GM12872 (cell line): Measurements from ENCODE around the gene OCA2.

Source experiments
- TF ChIP-seq, protein P1 (sequence below): IDR thresholded peaks from 3 replicates; pipeline ENCODE4 v1.5.1; 2011; ENCODE audit warnings: low read depth, mild to moderate bottlenecking, low read length, moderate library complexity; ENCODE audit not compliant: insufficient read depth

OCA2 gene

DNA sequence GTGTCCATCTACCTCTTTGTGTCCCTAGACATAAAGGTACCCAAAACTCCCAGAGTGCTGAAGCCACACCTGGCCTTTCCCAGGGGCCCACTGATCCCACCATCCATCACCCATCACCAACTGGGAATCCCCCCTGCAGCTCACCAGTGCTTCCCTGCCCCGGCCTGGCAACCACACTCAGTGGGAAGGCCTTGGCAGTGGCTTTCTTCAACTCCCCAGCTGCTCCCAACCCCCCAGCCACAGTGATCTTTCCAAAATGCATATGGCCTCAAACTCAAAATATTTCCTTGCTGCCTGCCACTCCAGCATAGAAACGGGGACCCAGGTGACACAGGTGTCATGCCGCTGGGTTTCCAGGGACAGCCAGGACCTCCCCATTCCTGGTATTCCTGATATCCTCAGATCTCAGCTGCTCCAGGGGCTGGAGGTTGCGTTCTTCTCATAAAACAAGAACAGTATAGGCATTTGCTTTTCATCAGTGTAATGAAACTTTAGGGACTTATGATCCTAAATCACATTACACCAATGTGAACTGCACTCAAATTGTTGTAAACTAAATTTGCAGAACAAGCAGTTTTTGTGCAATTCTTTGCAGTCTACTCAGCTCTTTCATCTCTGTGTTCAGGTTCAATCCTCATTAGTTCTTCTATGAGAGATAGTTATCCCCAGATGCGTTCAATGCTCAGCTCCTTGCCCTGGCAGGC, 1.3 kb downstream of the OCA2 start:
- TF ChIP-seq, protein P1, sequence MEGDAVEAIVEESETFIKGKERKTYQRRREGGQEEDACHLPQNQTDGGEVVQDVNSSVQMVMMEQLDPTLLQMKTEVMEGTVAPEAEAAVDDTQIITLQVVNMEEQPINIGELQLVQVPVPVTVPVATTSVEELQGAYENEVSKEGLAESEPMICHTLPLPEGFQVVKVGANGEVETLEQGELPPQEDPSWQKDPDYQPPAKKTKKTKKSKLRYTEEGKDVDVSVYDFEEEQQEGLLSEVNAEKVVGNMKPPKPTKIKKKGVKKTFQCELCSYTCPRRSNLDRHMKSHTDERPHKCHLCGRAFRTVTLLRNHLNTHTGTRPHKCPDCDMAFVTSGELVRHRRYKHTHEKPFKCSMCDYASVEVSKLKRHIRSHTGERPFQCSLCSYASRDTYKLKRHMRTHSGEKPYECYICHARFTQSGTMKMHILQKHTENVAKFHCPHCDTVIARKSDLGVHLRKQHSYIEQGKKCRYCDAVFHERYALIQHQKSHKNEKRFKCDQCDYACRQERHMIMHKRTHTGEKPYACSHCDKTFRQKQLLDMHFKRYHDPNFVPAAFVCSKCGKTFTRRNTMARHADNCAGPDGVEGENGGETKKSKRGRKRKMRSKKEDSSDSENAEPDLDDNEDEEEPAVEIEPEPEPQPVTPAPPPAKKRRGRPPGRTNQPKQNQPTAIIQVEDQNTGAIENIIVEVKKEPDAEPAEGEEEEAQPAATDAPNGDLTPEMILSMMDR = no peak

DNA sequence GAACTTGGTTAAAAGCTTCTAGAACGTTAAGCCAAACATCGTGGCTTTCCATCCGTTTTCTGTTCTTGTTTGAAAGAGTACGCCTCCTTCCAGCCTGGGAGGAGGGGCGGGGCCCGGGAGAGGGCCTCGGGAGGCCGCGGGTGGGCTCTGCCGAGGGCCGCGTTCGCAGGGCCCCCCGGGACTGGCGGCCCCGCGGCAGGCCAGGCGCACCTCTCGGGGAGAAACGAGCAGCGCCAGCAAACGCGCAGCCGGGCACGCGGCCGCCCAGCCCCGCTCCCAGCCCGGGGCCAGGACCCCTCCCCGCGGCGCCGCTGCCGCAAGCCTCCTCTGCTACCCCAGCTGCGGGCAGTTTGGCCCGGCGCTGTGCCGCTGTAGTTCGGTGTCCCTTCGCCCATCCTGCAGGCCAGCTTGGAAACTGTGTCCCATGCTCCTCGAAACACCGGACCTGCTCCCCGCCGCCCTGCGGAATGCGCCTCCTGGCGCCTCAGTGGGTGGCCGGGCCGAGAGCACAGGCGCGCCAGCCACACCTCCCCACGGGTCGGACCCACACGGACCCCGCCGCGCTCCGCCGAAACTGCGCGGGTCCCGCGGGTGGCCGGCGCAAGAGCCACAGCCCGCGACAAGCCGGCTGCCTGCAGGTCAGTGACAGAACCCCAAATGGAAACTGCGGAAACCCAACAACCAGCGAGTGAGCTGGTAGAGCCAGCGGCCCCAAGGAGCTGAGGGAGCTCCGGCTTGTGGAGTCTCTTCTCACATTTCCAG, 2.3 kb downstream of the OCA2 start:
- TF ChIP-seq, protein P1 = no peak

DNA sequence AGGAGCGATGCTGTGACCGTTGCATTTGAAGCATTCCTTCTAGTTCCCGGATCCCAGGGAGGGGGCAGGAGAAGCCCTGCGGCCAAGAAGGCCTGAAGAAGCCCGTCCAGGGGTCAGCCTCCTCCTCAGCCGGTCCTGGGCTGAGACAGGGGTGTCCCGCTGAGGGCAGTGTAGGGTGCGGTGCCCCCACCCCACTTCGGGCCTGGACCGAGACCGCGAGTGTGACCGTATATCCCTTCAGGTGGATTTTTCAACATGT, 2.8 kb downstream of the OCA2 start:
- TF ChIP-seq, protein P1 = no peak

DNA sequence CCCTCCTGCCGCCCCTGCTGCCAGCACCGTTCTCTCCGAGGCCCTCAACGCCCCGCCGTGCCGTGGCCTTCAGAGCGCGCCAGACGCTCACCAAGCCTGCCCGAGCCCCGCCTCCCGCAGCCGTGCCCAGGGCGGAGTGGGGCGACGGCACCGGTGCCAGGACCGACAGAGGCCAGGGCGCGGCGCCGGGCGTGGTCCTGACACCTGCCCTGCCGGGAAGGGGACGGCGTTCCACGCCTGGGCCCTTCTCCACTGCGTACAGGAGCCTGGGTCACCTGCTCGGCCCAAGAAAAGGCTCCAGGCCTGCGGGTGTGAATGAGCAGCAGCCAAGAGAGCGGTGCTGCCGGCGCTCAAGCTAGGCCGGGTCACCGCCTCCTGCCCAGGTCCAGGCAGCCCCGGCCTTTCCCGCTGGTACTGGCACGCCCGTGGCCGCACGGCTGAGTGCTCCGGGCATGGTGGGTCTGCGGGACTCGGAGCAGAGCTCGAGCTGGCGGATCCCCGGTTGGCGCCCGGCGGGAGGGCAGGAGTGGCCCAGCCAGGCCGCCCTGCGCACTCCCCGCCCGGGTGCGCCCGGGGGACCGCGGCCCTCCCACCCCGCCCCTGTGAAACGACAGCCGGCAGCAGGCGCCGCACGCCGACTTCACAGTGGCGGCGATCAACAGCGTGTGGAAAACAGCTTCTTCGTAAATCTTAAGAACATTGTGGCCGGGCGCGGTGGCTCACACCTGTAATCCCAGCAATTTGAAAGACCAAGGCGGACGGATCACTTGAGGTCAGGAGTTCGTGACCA, 4.2 kb downstream of the OCA2 start:
- TF ChIP-seq, protein P1 = no peak

DNA sequence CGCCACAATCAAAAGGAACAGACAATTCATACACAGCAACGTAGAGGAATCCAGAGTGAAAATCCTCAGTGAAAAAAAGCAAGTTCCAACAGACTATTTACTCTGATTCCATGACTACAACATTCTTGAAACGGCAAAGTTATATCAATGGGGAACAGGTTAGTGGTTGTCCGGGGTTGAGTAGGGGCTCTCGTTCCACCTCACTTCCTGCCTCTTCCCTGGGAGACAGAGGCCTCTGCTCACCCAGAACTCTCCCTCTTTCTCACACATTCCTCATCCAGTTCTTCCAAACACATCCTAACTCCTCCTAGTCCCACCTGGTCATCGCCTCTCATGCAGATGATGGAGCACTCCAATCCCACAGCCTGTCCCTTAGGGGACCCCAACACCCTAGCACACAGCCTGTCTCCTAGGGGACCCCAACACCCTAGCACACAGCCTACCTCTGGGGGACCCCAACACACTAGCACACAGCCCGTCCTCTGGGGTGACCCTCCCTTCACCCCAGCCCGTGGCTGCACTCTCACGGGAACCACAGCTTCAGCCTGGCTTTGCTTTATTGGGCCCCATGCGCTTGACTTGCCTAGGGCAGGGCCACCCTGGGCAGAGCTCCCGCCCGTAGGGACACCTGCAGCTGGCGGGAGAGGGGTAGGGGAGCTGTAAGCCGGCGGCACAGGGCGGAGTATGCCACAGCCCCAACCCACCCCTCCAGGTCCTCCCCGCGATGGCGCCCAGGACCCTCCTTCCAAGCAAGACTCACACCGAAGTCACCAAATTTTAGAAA, 5.2 kb downstream of the OCA2 start:
- TF ChIP-seq, protein P1 = no peak

DNA sequence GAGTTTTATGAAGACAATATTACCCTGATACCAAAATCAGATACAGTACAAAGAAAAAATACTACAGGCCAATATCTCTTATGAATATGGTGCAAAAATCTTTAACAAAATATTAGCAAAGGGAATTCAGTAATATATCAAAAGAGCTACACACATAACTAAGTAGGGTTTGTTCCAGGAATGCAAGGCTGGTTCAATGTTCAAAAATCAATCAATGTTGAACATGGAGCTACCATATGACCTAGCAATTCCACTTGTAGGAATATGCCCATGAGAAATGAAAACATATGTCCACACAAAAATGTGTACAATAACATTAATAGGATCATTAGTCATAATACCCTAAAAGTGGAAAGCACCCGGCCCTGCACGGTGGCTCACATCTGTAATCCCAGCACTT, 7.8 kb downstream of the OCA2 start:
- TF ChIP-seq, protein P1 = no peak
